Thymus (tissue), 11 donors: ENCODE results near the gene ACCSL. TPM values are rescaled to one million over a fixed set of nuclear protein-coding genes. Genes with fewer than 3 reads are reported as not detected.

Experiments
- DNase-seq, 9 donors: peaks; one replicate each; pipeline ENCODE4 v3.0.0-alpha.2; 2013; ENCODE audit warnings: low spot score in 9 of 9, low read depth in 6 of 9, missing footprints in 1 of 9
- H3K27ac ChIP-seq, 2 donors: one replicate each; pipeline ENCODE4 v1.5.1; 2013; ENCODE audit warnings: control low read depth in 1 of 2, low read depth in 1 of 2, low read length in 1 of 2, mild to moderate bottlenecking in 1 of 2, moderate library complexity in 1 of 2
- H3K27me3 ChIP-seq, 2 donors: one replicate each; pipeline ENCODE4 v1.5.1; 2013; ENCODE audit warnings: low read length in 1 of 2; ENCODE audit not compliant: control insufficient read depth in 2 of 2, insufficient read depth in 1 of 2
- H3K36me3 ChIP-seq, 2 donors: one replicate each; pipeline ENCODE4 v1.5.1; 2013; ENCODE audit warnings: low read length in 1 of 2, mild to moderate bottlenecking in 1 of 2, moderate library complexity in 1 of 2; ENCODE audit not compliant: control insufficient read depth in 2 of 2, insufficient read depth in 2 of 2
- H3K4me1 ChIP-seq, 2 donors: one replicate each; pipeline ENCODE4 v1.5.1; 2013; ENCODE audit warnings: low read length in 2 of 2; ENCODE audit not compliant: control insufficient read depth in 2 of 2, insufficient read depth in 2 of 2
- H3K4me3 ChIP-seq, 2 donors: one replicate each; pipeline ENCODE4 v1.5.1; 2013; ENCODE audit warnings: low read length in 2 of 2, control low read depth in 1 of 2, mild to moderate bottlenecking in 1 of 2
- H3K9me3 ChIP-seq, 2 donors: one replicate each; pipeline ENCODE4 v1.5.1; 2013; ENCODE audit warnings: low read length in 1 of 2, mild to moderate bottlenecking in 1 of 2; ENCODE audit not compliant: control insufficient read depth in 2 of 2, insufficient read depth in 1 of 2
- WGBS: extraction: QIAGEN DNeasy Blood & Tissue Kit; methylation state at CpG from one replicate; pipeline ENCODE4 v1.1.7; 2013; 5-methylcytosine and 5-hydroxymethylcytosine counted together
- polyA plus RNA-seq: library from polyadenylated mRNA; stranded (reverse); fragments of 200-250 nt; gene quantifications from one replicate; pipeline ENCODE4 v1.2.3, GENCODE V29; 2013
- total RNA-seq: library from RNA; stranded (reverse); fragments of 120-200 nt; gene quantifications from one replicate; pipeline ENCODE4 v1.2.4, GENCODE V29; 2013
- donor health status: healthy.

Gene ACCSL
- total and polyA plus RNA-seq, 2 donors, result 0.05 to 0.11 TPM

DNA sequence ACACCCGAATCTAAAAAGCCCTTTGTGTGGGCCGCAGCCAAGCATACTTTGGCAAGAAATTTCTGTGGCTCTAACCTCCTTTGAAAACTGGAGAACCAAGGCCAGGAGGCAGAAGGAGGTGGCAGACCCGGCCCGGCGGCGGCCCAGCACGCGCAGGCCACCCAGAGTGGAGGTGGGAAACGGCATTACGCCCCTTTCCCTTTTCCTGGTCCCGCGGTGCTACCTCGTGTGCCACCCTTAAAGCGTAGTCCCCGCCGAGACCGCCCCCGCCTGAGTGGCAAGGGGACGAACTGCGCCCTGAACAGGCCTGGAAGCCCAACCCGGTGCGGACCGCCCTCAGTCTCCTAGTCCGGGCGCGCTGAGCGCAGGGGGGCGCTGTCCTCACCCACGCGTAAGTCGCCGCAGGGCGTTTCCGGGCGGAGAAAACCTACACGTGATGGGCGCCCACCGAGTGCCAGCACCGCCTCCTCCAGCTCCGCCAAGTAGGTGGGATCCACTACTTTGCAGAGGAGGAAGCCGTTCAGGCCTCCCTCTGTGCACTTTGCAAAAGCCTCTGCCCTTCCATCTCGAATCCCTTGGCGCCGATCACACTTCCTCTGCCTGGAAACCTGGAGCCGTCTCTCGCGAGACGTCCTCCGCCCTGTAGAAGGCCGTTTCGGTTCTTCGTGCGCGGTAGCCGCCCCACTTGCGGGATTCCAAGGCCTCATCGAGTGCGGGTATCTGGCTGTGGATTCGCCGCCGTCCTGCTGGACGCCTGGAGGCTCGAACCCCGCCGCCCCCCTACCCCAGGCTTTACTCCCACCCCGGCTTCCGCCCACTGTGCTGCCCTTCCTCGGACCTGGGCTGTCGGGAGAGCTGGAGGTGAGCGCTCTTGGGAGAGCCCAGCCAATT lies 18.3 kb downstream of the ACCSL start, which contains the start of gene ACCS:
ACCS (plus strand) TSS at position 430 of the 891 bp plus-strand sequence. CDS start 1,358 bp downstream, outside the sequence.
- Histone ChIP-seq H3K4me1 (peaks cover 4 to 14% of the 10 kb centered on the region in 2 donors), H3K27ac (peak within 1 kb of the TSS; percentile 65 to 82), H3K9me3 (no peaks in the 10 kb centered on the region), H3K27me3 (no peaks in the 10 kb centered on the region), H3K4me3 (peak within 1 kb of the TSS; percentile 69 to 70), H3K36me3 (no peaks in the 10 kb centered on the region)
- 2% methylated on average over 70 of the region's 70 CpGs for WGBS
- DNase-seq, result peak; percentile 66 to 94 (median 83)

DNA sequence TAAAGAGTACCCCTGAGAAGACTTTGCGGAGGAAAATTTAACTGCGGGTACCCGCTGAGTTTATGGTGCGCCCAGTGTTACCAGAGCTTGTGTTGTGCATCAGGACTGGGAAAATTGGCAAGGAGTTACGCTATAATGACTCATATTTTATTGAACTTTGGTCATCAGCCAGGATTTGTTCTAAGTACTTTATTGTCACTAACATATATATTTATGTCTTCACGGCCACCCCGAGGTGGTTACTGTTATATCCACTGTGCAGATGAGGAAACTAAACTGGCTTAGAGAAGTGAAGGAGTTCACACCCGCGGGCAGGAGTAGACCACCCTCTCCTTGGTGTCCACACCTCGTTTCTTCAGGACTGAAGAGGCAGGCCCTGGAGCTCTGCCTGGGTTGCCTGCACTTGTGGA lies 19.0 kb downstream of the ACCSL start:
- peak in 1 of 9 donors; percentile 3 for DNase-seq
- Histone ChIP-seq H3K4me1 (peaks cover 4 to 14% of the 10 kb centered on the region in 2 donors), H3K4me3 (peak overlapping the region; percentile 69 to 70), H3K27ac (peak overlapping the region; percentile 48 to 65), H3K27me3 (no peaks in the 10 kb centered on the region), H3K36me3 (no peaks in the 10 kb centered on the region), H3K9me3 (no peaks in the 10 kb centered on the region)
- 48% methylated on average over 10 of the region's 10 CpGs for WGBS

DNA sequence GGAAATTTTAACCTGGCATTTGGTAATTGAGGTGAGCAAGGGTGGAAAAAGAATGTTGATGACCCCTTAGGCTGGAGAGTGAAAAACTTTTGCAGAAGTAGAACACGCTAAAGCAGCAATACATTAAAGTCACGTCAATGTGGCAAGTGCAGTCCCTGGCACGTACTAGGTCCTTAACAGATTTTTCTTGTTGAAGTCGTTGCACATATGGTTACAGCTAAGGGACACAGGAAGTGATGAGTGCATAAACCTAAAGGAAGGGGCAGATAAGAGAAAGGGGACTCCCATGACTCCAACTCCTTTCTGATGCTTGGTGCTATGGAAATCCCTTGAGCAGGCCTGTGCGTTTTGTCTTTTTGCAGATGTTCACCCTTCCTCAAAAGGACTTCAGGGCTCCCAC lies 19.5 kb downstream of the ACCSL start:
- Histone ChIP-seq H3K27ac (no peak overlapping the region), H3K4me1 (peaks cover 4 to 14% of the 10 kb centered on the region in 2 donors), H3K4me3 (no peak overlapping the region), H3K9me3 (no peaks in the 10 kb centered on the region), H3K36me3 (no peaks in the 10 kb centered on the region), H3K27me3 (no peaks in the 10 kb centered on the region)
- peak in 1 of 9 donors; percentile 5 for DNase-seq
- 51% methylated on average over 5 of the region's 5 CpGs for WGBS

DNA sequence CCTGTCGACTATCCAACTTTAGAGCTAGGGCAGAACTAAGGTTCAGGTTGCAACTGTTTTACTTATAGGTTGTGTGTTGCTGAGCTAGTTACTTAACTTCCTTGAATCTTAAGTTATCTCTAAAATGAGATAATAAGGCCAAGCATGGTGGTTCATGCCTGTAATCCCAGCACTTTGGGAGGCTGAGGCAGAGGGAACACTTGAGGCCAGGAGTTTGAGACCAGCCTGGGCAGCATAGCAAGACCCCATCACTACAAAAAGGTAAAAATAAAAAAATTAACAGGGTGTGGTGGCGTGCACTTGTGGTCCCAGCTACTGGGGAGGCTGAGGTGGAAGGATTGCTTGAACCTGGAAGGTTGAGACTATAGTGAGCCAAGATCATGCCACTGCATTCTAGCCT lies 20.4 kb downstream of the ACCSL start:
- Histone ChIP-seq H3K27me3 (no peaks in the 10 kb centered on the region), H3K4me3 (no peak overlapping the region), H3K9me3 (no peaks in the 10 kb centered on the region), H3K27ac (no peak overlapping the region), H3K36me3 (no peaks in the 10 kb centered on the region), H3K4me1 (peaks cover 4 to 14% of the 10 kb centered on the region in 2 donors)
- WGBS, result 98% methylated on average over 2 of the region's 2 CpGs
- no peak for DNase-seq

DNA sequence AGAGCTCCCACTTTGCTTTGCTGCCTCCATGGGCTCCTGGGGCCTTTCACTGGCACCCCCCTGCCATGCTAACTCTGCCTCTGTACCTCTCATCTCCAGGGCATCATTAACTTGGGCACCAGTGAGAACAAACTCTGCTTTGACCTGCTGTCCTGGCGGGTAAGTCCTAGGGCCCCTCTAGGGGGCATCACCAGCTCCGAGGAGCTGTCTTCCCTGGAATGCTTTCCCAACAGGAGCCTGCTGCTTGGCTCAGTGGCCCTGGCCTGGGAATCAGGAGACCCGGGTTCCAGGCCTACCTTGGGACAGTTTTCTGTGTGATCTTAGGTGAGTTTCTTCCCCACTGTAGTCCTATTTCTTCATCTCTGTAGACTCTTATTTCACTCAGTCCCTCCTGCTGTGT lies 23.4 kb downstream of the ACCSL start:
- Histone ChIP-seq H3K4me3 (no peak overlapping the region), H3K27ac (no peak overlapping the region), H3K27me3 (no peaks in the 10 kb centered on the region), H3K9me3 (no peaks in the 10 kb centered on the region), H3K36me3 (no peaks in the 10 kb centered on the region), H3K4me1 (peaks cover 0 to 10% of the 10 kb centered on the region in 2 donors)
- 95% methylated on average over 3 of the region's 3 CpGs for WGBS
- DNase-seq, result no peak

DNA sequence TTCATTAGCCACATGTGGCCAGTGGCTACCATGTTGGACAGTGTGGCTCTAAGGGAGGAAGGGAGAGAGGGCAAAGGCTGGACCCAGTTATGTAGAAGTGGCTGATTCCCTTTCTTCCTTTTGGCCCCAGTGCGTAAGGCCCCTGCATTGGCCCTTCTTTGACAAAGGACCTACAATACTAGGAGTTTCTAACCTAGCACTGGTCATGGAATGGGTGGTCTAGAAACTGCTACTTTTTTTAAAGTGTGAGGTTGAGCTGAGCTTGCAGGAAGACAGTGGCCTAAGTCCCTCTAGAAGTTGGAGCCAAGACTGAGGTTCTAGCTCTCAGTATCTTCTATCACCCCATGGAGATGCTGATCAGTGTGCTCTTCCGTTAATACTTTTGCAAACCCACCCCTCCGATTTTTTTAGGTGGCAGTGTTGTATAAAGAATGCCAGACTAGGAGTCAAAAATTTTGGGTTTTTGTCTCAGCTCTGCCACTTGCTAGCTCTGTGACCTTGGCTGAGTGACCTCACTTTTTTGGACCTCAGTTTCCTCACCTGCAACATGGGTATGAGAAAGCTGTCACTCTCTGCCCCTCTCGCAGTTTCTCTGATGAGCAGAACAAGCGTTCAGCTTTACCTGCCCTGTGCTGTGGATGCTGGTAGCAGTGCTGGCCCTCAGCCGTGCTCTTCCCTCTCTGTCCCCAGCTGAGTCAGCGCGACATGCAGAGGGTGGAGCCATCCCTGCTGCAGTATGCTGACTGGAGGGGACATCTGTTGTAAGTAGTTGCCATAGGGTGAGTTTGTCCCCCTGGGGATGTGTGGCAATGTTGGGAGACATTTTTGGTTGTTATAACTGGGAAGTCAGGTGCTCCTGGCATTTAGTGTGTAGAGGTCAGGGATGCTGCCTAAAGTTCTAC lies 25.2 kb downstream of the ACCSL start:
- no peak overlapping the region for H3K4me3 ChIP-seq
- 96% methylated on average over 8 of the region's 8 CpGs for WGBS
- no peaks in the 10 kb centered on the region for H3K27me3 ChIP-seq
- H3K9me3 ChIP-seq, result no peaks in the 10 kb centered on the region
- H3K36me3 ChIP-seq, result no peaks in the 10 kb centered on the region
- H3K27ac ChIP-seq, result no peak overlapping the region
- H3K4me1 ChIP-seq, result no peaks in the 10 kb centered on the region
- DNase-seq, result no peak

DNA sequence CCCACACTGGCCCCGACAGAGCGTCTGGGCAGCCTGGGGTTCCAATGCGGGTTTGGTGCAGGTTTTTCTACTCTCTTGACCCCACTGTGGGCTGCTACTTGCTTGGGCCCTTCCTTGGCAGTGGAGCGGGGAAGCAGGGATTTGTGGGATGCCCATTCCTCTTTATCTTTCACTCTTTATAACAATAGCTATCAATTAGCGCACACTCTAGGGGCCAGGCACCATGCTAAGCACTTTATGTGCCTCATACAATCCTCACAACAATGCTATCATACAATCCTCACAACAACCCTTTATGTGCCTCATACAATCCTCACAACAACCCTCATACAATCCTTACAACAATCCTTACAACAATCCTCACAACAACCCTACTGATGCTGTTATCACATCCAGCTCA lies 31.0 kb downstream of the ACCSL start:
- Histone ChIP-seq H3K27me3 (no peaks in the 10 kb centered on the region), H3K27ac (no peak overlapping the region), H3K9me3 (no peaks in the 10 kb centered on the region), H3K4me1 (no peaks in the 10 kb centered on the region), H3K36me3 (peaks cover 0 to 2% of the 10 kb centered on the region in 2 donors), H3K4me3 (no peak overlapping the region)
- 98% methylated on average over 5 of the region's 5 CpGs for WGBS
- DNase-seq, result no peak

DNA sequence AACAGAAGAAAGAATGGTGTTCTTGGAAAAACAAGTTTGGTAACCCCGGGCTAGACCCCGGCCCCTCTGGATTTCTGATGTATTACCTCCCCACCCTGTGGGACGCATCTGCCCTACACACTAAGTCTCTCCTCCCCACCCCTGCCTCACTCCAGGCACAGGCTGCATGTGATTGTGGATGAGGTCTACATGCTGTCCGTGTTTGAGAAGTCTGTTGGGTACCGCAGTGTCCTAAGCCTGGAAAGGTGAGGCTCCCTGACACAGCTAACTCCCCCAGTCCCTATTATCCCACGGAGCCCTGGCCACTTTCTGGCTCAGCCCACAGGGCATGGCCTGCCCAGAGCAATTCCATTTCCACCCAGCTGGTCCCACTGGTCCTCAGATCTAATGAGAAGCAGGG lies 31.6 kb downstream of the ACCSL start:
- Histone ChIP-seq H3K27ac (no peak overlapping the region), H3K4me1 (no peaks in the 10 kb centered on the region), H3K4me3 (no peak overlapping the region), H3K27me3 (no peaks in the 10 kb centered on the region), H3K36me3 (peaks cover 0 to 2% of the 10 kb centered on the region in 2 donors), H3K9me3 (no peaks in the 10 kb centered on the region)
- DNase-seq, result no peak
- 95% methylated on average over 6 of the region's 6 CpGs for WGBS

DNA sequence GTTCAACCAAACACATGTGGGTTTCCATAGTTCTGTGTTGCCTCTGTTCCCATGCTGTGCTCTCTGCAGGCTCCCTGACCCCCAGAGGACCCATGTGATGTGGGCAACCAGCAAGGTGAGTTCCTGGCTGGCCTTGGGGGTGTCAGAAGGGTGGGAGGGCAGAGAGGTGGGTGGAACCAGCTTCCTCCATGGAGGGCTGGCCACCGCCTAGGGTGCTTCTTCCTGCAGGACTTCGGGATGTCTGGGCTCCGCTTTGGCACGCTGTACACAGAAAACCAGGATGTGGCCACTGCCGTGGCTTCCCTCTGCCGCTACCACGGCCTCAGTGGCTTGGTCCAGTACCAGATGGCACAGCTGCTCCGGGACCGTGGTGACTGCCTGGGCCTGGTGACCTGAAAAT lies 33.2 kb downstream of the ACCSL start:
- no peak for DNase-seq

More for the DNA sequence above, 33.2 kb downstream of the ACCSL start:
- Histone ChIP-seq H3K4me1 (no peaks in the 10 kb centered on the region), H3K27me3 (no peaks in the 10 kb centered on the region), H3K27ac (no peak overlapping the region), H3K4me3 (no peak overlapping the region), H3K9me3 (peaks cover 0 to 3% of the 10 kb centered on the region in 2 donors), H3K36me3 (peaks cover 0 to 2% of the 10 kb centered on the region in 2 donors)
- WGBS, result 95% methylated on average over 9 of the region's 9 CpGs
